ENCODE measurements around the gene RNU2-63P.
"Not testable (repeated sequence)": the region's sequence is repeated elsewhere in the genome, so short reads cannot be mapped to it uniquely, and the experiment has no call there.

Gene RNU2-63P

GRCh38 chr2:87981182-87981581 is 35.2 kb downstream of the RNU2-63P start:
- not testable (repeated sequence) for DNase-seq (ENCODE audit: low read depth)

- DNase-seq (ENCODE audit: low read depth) = not testable (repeated sequence)
These were observed 44.0 kb downstream of the RNU2-63P start for GRCh38 chr2:87972385-87972784.

Measured in HS-5 (cell line).